Activated CD4-positive, alpha-beta memory T cell treated with anti-CD3 and anti-CD28 coated beads, Interleukin-2, amount 10 ng/mL, durations not matched to agents 7 days and 5 days (primary cell): ENCODE measurements around the gene TPI1. TPM values are rescaled to one million over a fixed set of nuclear protein-coding genes. Genes with fewer than 3 reads are reported as not detected.
"Not testable (repeated sequence)": the region's sequence is repeated elsewhere in the genome, so short reads cannot be mapped to it uniquely, and the experiment has no call there.

Experiments
- CTCF ChIA-PET: fragments of 350-600 bp; sonication (Branson Sonifier 250); formaldehyde crosslinking; loops from one replicate; lab custom pipeline; 2021; ENCODE audit warnings: antibody characterized with exemption, inconsistent platforms; lab: Charles Lee
- POLR2A ChIA-PET: fragments of 350-600 bp; sonication (Branson Sonifier 250); formaldehyde crosslinking; loops from one replicate; lab custom pipeline; 2021; ENCODE audit warnings: antibody characterized with exemption; lab: Charles Lee
- DNase-seq: peaks from one replicate; pipeline ENCODE4 v3.0.0-alpha.2; 2020
- H3K27ac Mint-ChIP-seq: one replicate; pipeline ENCODE4 v1.8.0; 2021; ENCODE audit warnings: mild to moderate bottlenecking, mixed read lengths
- H3K27me3 Mint-ChIP-seq: one replicate; pipeline ENCODE4 v1.8.0; 2021; ENCODE audit warnings: mixed read lengths
- H3K36me3 Mint-ChIP-seq: one replicate; pipeline ENCODE4 v1.8.0; 2021; ENCODE audit warnings: low read depth, mixed read lengths
- H3K4me1 Mint-ChIP-seq: one replicate; pipeline ENCODE4 v1.8.0; 2021; ENCODE audit warnings: mixed read lengths
- H3K4me3 Mint-ChIP-seq: one replicate; pipeline ENCODE4 v1.8.0; 2021; ENCODE audit warnings: mild to moderate bottlenecking, mixed read lengths
- H3K9me3 Mint-ChIP-seq: one replicate; pipeline ENCODE4 v1.8.0; 2021; ENCODE audit warnings: mixed read lengths
- total RNA-seq, 2 experiments: library from RNA; stranded (reverse); gene quantifications; one replicate each; pipeline ENCODE4 v1.2.3, GENCODE V29; 2021

The TPI1 gene
- total RNA-seq, 2 experiments from 2014 or later = 1,228 to 1,253 TPM

DNA sequence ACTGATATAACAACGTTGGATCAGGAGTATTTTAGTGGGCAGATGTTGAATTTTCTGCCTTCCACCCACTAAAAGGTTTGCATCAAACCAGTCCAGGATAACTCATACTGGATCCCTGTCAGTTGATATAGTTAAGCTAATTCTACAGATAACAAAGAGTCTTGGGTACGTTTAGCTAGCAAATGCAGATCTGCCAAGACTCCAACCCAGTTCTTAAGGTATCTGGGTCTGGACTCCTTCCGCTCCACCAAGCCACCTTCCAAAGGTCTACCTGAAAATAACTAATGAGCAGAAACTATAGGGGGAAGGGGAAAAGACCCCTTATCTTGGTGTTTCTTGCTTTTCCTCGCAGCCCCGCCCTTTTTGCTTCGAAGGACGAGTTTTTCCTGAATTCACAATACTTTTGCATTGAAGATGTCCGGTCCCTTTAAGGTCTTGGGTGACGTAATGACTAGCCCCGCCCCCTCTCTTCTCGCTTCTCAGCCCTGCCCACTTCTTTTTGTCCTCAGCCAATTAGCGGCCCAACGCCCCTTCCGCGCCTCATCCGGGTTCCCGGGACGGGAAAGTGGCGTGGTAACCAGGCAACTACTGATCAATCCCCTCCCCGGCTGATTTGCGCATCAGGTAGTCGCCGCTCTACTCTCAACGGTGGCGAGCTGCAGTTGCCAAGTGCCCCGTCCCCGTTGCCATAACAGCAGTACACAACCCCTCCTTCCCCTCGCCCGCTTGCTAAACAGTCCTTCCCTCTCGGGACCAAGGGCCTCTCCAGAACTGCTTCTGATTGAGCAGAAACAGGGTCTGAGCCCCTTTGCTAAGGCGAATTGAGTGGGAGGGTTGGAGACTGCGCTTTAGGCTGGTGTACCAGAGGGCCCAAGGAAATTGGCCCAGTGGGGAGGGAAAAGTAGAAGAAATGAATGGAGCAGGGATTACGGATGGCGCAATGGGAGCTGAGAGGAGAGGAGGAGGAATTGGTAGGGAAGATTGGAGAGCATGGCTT, 37.2 kb downstream of the TPI1 start, which contains the start of gene LRRC23:
LRRC23 (plus strand) TSS at position 543 of the 997 bp plus-strand sequence. CDS start 812 bp downstream, outside the sequence.
- H3K9me3 Mint-ChIP-seq = no peaks in the 10 kb centered on the region
- H3K36me3 Mint-ChIP-seq = no peaks in the 10 kb centered on the region
- H3K4me3 Mint-ChIP-seq = no peak within 1 kb of the TSS
- H3K27ac Mint-ChIP-seq = no peak within 1 kb of the TSS
- no peaks in the 10 kb centered on the region for H3K27me3 Mint-ChIP-seq
- DNase-seq = peak; percentile 99
- ChIA-PET CTCF (interaction anchor here (0.9 to 6.1 kb wide), 7 partner anchors 13 to 60 kb away, joined by 3 to 34 read pairs (median 5); partner anchors contain the start of gene SPSB2), POLR2A (interaction anchor here (0.8 to 8.9 kb wide), 13 partner anchors 9 to 206 kb away, joined by 3 to 53 read pairs (median 5); partner anchors contain the start of genes C12orf57, ENO2, RNU7-1 and SPSB2)
- peaks cover 2% of the 10 kb centered on the region for H3K4me1 Mint-ChIP-seq

DNA sequence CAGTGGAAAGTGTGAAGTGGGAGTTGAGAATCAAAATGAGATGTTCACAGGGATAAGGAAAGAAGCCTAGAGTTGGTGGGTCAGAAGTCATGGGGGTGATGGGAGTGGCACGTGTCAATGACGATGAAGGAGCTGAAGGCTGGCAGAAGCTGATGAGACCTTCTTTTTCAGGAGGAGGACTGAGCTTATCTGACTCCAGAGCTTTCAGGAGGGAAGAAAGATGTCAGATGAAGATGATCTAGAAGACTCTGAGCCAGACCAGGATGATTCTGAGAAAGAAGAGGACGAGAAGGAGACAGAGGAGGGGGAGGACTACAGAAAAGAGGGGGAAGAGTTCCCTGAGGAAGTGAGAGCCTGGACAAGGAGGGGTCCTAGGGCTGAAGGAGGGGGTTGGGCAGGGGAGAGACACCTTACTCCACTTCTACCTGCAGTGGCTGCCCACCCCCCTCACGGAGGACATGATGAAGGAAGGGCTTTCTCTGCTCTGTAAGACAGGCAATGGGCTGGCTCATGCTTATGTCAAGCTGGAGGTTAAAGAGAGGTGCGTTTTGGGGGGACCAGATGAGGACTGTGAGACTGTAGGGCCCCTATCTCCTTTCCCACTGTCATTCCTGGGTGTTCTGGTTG, 38.2 kb downstream of the TPI1 start:
- Mint-ChIP-seq H3K9me3 (no peaks in the 10 kb centered on the region), H3K36me3 (no peaks in the 10 kb centered on the region), H3K27ac (no peak overlapping the region), H3K27me3 (no peaks in the 10 kb centered on the region), H3K4me1 (no peaks in the 10 kb centered on the region), H3K4me3 (no peak overlapping the region)
- CTCF ChIA-PET = interaction anchor here (1.0 to 6.1 kb wide), 5 partner anchors 14 to 59 kb away, joined by 3 to 34 read pairs (median 5); no protein-coding TSS in a partner anchor
- DNase-seq = no peak
- POLR2A ChIA-PET = interaction anchor here (0.5 to 8.9 kb wide), 13 partner anchors 8 to 282 kb away, joined by 3 to 53 read pairs (median 5); partner anchors contain the start of genes C12orf57, ENO2, RNU7-1 and SPSB2

DNA sequence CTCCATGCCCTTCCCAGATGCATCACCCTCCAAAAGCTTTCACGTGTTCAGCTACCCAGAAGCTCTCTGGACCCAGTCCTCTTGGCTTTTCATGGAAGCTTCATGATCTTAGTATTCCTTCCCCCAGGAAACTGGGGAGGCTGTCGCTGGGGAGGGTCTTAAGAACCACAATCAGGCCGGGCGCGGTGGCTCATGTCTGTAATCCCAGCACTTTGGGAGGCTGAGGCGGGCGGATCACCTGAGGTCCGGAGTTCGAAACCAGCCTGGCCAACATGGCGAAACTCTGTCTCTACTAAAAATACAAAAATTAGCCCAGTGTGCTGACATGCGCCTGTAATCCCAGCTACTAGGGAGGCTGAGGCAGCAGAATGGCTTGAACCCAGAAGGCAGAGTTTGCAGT, 40.8 kb downstream of the TPI1 start:
- not testable (repeated sequence) for DNase-seq, H3K9me3 Mint-ChIP-seq, H3K4me3 Mint-ChIP-seq, H3K4me1 Mint-ChIP-seq, H3K27ac Mint-ChIP-seq, H3K36me3 Mint-ChIP-seq, H3K27me3 Mint-ChIP-seq
- ChIA-PET CTCF (interaction anchor here (1.7 to 6.1 kb wide), 5 partner anchors 17 to 38 kb away, joined by 7 to 34 read pairs (median 11); partner anchors contain the start of gene SPSB2), POLR2A (interaction anchor here (1.1 to 8.9 kb wide), 7 partner anchors 12 to 57 kb away, joined by 3 to 53 read pairs (median 7); partner anchors contain the start of genes C12orf57, CDCA3, RNU7-1 and SPSB2)

DNA sequence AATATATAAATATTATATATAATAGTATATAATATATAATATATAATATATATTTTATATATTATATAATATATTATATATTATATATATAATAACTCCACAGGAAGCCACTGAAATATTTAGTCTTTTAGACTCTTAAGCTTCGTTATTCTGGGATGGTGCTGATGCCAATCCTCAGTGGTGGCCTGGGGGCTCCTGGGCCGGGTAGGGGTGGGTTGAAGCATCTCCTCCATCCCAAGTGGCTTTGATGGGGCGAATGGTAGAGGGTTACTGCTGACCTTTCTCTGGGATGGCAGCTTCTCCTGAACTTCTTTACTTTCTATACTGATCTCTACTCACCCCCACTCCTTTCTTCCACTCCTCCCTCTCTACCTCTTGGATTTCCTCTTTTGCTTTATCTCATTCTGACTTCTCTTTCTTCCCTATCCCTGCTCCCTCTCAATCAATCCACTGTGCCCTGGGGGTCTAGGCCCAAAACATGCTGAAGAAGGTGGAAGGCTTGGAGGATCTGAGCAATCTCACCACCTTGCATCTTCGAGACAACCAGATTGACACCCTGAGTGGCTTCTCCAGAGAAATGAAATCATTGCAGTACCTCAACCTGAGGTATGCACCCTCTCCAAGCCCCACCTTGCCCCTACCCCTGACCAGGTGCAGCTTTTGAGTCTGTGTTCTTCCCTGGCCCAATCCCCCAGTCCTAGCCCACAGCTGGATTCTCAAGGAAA, 42.3 kb downstream of the TPI1 start:
- H3K36me3 Mint-ChIP-seq = no peaks in the 10 kb centered on the region
- CTCF ChIA-PET = interaction anchor here (0.6 to 6.1 kb wide), 6 partner anchors 16 to 41 kb away, joined by 3 to 34 read pairs (median 9); partner anchors contain the start of gene SPSB2
- H3K4me3 Mint-ChIP-seq = no peak overlapping the region
- POLR2A ChIA-PET = interaction anchor here (1.4 to 8.9 kb wide), 7 partner anchors 10 to 50 kb away, joined by 3 to 53 read pairs (median 5); partner anchors contain the start of genes C12orf57, RNU7-1 and SPSB2
- no peaks in the 10 kb centered on the region for H3K9me3 Mint-ChIP-seq
- peaks cover 17% of the 10 kb centered on the region for H3K4me1 Mint-ChIP-seq
- H3K27me3 Mint-ChIP-seq = no peaks in the 10 kb centered on the region
- no peak overlapping the region for H3K27ac Mint-ChIP-seq
- DNase-seq = no peak

DNA sequence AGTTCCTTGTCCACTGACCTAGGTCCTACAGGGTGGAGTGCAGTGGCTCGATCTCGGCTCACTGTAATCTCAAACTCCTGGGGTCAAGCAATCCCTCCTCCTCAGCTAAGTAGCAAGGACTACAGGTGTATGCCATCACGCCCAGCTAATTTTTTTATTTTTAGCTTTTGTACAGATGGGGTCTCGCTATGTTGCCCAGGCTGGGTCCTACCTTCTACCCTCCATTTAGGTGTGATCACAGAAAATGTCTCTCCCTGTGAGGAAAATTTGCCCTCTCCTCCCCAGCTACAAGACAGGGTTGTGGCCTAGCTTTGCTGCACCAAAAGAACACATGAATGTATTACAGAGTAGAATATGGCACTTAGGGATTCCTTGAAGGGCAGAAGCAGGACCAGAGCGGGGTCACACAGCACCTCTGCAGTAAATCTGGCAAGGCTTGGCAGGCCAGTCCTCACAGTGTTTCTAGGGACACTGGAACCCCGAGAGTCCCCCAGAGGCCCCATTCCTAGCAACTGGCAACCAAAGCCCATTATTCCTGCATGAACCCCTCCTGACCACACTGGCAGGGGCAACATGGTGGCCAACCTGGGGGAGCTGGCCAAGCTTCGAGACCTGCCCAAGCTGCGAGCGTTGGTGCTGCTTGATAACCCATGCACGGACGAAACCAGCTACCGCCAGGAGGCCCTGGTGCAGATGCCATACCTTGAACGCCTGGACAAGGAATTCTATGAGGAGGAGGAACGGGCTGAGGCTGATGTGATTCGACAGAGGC, 45.0 kb downstream of the TPI1 start:
- Mint-ChIP-seq H3K27ac (no peak overlapping the region), H3K27me3 (no peaks in the 10 kb centered on the region), H3K36me3 (peaks cover 24% of the 10 kb centered on the region), H3K4me3 (peak overlapping the region; percentile 90), H3K4me1 (peaks cover 40% of the 10 kb centered on the region), H3K9me3 (no peaks in the 10 kb centered on the region)
- ChIA-PET POLR2A (interaction anchor here (0.7 to 2.5 kb wide), 7 partner anchors 7 to 61 kb away, joined by 3 to 9 read pairs (median 4); partner anchors contain the start of genes C12orf57, LRRC23, RNU7-1 and TPI1), CTCF (interaction anchor here (0.5 to 2.8 kb wide), 6 partner anchors 12 to 283 kb away, joined by 3 to 10 read pairs (median 4); no protein-coding TSS in a partner anchor)
- DNase-seq = no peak

DNA sequence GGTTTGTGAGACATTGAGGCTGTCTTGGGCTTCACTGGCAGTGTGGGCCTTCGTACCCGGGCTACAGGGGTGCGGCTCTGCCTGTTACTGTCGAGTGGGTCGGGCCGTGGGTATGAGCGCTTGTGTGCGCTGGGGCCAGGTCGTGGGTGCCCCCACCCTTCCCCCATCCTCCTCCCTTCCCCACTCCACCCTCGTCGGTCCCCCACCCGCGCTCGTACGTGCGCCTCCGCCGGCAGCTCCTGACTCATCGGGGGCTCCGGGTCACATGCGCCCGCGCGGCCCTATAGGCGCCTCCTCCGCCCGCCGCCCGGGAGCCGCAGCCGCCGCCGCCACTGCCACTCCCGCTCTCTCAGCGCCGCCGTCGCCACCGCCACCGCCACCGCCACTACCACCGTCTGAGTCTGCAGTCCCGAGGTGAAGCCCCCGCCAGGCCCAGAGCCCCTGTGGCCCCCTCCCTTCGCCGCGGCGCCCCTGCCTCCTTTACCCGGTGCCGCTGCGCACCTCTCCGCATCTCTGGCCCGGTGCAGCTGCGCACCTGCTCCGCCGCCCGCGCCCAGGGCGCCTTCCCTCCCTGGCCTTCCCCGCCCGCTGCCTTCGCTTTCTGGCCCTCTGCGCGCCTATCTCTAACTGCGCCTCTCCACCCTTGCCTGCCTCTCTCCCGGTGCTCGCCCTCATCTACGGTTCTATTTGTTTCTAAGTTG, 47.1 kb downstream of the TPI1 start, which contains the start of gene ENO2:
ENO2 (plus strand) TSS at position 335 of the 701 bp plus-strand sequence. CDS start 1,253 bp downstream, outside the sequence.
- Mint-ChIP-seq H3K36me3 (peaks cover 36% of the 10 kb centered on the region), H3K27me3 (no peaks in the 10 kb centered on the region), H3K27ac (peak within 1 kb of the TSS; percentile 80), H3K9me3 (no peaks in the 10 kb centered on the region), H3K4me1 (peaks cover 50% of the 10 kb centered on the region), H3K4me3 (peak within 1 kb of the TSS; percentile 90)
- DNase-seq = peak; percentile 86
- POLR2A ChIA-PET = interaction anchor here (0.7 to 4.5 kb wide), 16 partner anchors 8 to 194 kb away, joined by 3 to 33 read pairs (median 4); partner anchors contain the start of genes C12orf57, LRRC23, RNU7-1 and SPSB2
- CTCF ChIA-PET = interaction anchor here (0.8 to 3.4 kb wide), 7 partner anchors 10 to 63 kb away, joined by 3 to 20 read pairs (median 4); partner anchors contain the start of genes CDCA3 and SPSB2

DNA sequence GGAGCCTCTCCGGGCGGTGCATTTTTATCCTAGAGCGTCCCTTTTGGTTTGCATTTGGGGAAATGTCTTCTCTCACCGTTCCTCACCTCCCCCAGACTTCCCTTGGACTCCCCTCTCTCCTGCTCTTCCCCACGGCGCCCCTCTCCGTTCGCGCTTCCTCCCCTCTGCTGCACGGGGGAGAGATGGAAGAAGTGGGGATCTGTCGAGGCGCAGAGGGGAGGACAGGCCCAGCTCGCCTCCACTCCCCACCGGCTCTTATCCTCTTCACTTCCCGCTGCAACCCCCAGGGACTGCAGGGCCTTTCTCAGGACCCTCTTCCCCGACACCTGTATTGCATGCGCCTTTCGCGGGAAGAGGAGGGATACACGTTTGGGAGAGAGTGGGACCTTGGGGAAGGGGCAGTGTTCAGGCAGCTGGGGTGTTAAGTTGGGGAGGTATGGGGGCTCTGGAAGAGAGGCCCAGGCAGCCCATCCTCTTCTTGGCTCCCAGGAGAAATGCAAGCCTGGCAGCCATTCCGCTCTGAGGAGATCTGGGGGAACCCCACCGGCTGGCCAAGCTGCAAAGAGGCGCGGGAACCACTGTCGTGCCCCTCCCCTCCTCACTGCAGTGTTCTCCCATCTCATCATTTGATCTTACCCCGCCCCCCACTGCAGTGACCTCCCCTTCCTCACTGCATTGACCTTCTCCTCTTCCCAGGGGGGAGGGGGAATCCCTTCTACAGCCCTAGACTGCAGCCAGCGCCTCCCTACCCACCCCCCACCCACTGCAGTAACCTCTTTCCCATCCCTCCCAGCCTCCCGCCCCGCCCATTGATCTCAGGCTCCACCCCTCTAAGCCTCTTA, 47.8 kb downstream of the TPI1 start:
- DNase-seq = no peak
- Mint-ChIP-seq H3K4me3 (peak overlapping the region; percentile 90), H3K27ac (peak overlapping the region; percentile 80), H3K27me3 (no peaks in the 10 kb centered on the region), H3K36me3 (peaks cover 43% of the 10 kb centered on the region), H3K9me3 (no peaks in the 10 kb centered on the region), H3K4me1 (peaks cover 58% of the 10 kb centered on the region)
- ChIA-PET CTCF (interaction anchor here (0.9 to 3.4 kb wide), 4 partner anchors 9 to 42 kb away, joined by 4 to 20 read pairs (median 8); partner anchors contain the start of gene SPSB2), POLR2A (interaction anchor here (1.0 to 4.5 kb wide), 15 partner anchors 9 to 47 kb away, joined by 3 to 33 read pairs (median 4); partner anchors contain the start of genes C12orf57, LRRC23, RNU7-1 and SPSB2)

DNA sequence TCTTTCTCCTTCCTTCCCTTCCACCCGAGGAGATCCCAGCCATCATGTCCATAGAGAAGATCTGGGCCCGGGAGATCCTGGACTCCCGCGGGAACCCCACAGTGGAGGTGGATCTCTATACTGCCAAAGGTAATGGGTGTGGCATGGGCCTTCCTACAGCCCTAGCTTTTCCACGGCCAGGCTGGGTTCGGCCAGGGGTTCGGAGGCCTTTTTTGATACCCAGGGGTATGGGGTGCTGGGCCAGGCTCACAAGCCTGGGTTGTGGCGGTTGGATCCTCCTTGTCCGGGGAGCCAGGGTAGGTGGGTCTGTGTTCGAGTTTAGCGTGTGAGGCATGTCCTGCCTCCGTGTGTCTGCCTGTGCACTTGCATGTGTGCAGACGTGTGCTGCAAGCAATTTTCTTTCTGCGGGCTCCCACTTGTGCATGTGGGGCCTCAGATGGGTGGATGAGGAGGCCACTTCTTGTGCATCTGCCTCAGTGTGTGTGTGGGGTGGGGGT, 48.5 kb downstream of the TPI1 start:
- ChIA-PET CTCF (interaction anchor here (1.0 to 3.4 kb wide), 2 partner anchors 9 to 22 kb away, joined by 4 to 20 read pairs; no protein-coding TSS in a partner anchor), POLR2A (interaction anchor here (1.0 to 4.5 kb wide), 7 partner anchors 11 to 47 kb away, joined by 3 to 33 read pairs (median 4); partner anchors contain the start of genes C12orf57, LRRC23, RNU7-1 and SPSB2)
- H3K4me1 Mint-ChIP-seq = peaks cover 58% of the 10 kb centered on the region

DNA sequence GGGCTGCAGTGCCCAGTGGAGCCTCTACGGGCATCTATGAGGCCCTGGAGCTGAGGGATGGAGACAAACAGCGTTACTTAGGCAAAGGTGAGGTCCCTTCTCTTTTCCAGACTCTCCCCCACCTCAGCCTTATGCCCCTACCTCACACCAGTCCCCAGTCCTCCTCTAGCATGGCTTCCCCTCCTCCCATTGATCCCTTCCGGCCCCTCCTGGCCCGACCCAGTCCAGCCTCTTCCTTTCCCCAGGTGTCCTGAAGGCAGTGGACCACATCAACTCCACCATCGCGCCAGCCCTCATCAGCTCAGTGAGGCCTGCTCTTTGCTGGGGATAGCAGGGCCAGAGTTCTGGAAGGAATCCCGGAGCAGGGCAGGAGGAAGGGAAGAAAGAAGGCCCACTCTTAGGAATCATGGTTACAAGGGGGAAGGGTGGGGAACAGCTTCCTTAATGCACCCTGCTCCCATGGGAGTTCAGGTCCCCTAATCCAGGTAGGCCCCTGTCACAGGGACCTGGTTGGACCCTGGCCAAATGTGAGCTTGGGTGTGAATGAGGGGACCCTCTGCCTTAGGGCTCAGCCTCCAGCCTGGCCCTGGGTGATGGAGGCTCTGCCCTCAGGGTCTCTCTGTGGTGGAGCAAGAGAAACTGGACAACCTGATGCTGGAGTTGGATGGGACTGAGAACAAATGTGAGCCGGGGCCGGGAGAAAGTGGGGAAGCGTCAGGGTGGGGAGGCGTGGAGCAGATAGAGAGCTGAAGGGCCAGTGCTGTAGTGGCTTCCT, 49.3 kb downstream of the TPI1 start:
- CTCF ChIA-PET = interaction anchor here (1.0 to 3.4 kb wide), 3 partner anchors 8 to 25 kb away, joined by 3 to 20 read pairs (median 4); no protein-coding TSS in a partner anchor
- DNase-seq = no peak
- POLR2A ChIA-PET = interaction anchor here (0.6 to 4.5 kb wide), 4 partner anchors 8 to 44 kb away, joined by 3 to 33 read pairs (median 3); partner anchors contain the start of genes C12orf57, RNU7-1 and SPSB2
- no peaks in the 10 kb centered on the region for H3K9me3 Mint-ChIP-seq
- peaks cover 59% of the 10 kb centered on the region for H3K4me1 Mint-ChIP-seq
- peaks cover 49% of the 10 kb centered on the region for H3K36me3 Mint-ChIP-seq
- H3K27me3 Mint-ChIP-seq = no peaks in the 10 kb centered on the region
- peak overlapping the region; percentile 90 for H3K4me3 Mint-ChIP-seq
- peak overlapping the region; percentile 2 for H3K27ac Mint-ChIP-seq

More for the DNA sequence above, 48.5 kb downstream of the TPI1 start:
- peaks cover 44% of the 10 kb centered on the region for H3K36me3 Mint-ChIP-seq
- DNase-seq = no peak
- no peak overlapping the region for H3K27ac Mint-ChIP-seq
- peak overlapping the region; percentile 90 for H3K4me3 Mint-ChIP-seq
- no peaks in the 10 kb centered on the region for H3K27me3 Mint-ChIP-seq
- no peaks in the 10 kb centered on the region for H3K9me3 Mint-ChIP-seq
